HUES64 (cell line): ENCODE measurements around the gene SLC8A1. TPM values are rescaled to one million over a fixed set of nuclear protein-coding genes. Genes with fewer than 3 reads are reported as not detected.
A peak's percentile ranks its signal among the peaks of the same experiment; 100 is the strongest.

Source experiments
- H3K27ac ChIP-seq: 2 replicates; pipeline ENCODE4 v1.7.0; 2013; ENCODE audit warnings: low read depth, low read length, inconsistent platforms
- H3K27me3 ChIP-seq: 2 replicates; pipeline ENCODE4 v1.6.1; 2013; ENCODE audit warnings: mild to moderate bottlenecking, low read length; ENCODE audit not compliant: insufficient read depth
- H3K36me3 ChIP-seq: 2 replicates; pipeline ENCODE4 v1.6.1; 2013; ENCODE audit warnings: mild to moderate bottlenecking, low read length; ENCODE audit not compliant: insufficient read depth
- H3K4me1 ChIP-seq: 2 replicates; pipeline ENCODE4 v1.6.1; 2013; ENCODE audit warnings: mild to moderate bottlenecking, low read length, moderate library complexity; ENCODE audit not compliant: insufficient read depth
- H3K4me3 ChIP-seq: 2 replicates; pipeline ENCODE4 v1.5.1; 2013; ENCODE audit warnings: mild to moderate bottlenecking, low read length, moderate library complexity
- H3K9ac ChIP-seq: 2 replicates; pipeline ENCODE4 v1.6.1; 2013; ENCODE audit warnings: mild to moderate bottlenecking, low read depth, low read length
- H3K9me3 ChIP-seq: 2 replicates; pipeline ENCODE4 v1.6.1; 2013; ENCODE audit warnings: low read depth, low read length; ENCODE audit not compliant: insufficient read depth
- WGBS: fragments of 150-250, 120-280 bp; methylation state at CpG from one replicate; pipeline ENCODE4 v1.1.7; 2013; ENCODE audit warnings: missing lambda C conversion rate; 5-methylcytosine and 5-hydroxymethylcytosine counted together
- polyA plus RNA-seq, 2 experiments: library from polyadenylated mRNA; stranded (reverse); fragments of 50-300 nt; gene quantifications; one replicate each; pipeline ENCODE4 v1.2.3, GENCODE V29; 2013

Gene SLC8A1
- polyA plus RNA-seq (2013, experiment 1 of 2) = 1.1 TPM
- polyA plus RNA-seq (2013, experiment 2 of 2) = 1.3 TPM

DNA sequence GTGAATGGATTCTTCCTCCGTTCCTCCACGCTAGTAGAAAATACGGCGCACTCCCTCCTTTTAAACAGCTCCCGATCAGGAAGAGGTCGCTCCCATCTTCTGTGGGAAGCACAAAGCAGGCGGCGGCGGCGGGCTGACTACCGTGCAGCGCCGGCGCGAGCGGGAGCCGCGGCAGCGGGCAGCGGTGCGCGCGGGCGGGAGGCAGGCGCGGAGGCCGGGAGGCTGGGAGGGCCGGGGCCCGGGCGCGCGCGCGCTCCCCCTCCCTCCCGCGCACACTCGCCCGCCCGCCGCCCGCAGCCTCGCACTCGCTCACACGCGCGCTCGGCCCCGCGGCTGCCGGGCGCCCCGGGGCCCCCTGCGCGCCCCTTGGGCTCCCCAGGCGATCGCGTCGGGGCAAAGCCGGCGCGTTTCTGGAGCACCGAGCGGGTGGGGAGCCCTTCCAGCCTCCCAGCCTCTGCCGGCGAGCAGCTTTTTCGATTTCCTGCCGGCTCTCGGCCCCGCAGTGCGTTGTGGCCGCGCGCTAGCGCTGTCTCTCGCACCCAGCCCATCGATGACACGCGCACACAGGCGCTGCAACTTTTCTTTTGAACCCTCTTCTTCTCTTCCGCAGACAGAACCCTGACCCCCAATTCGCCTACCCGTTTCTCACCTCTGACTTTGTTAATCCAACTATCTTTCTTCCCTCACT is at the start of gene SLC8A1:
SLC8A1 (minus strand) TSS at position 173 of the 688 bp plus-strand sequence.
- Histone ChIP-seq H3K27ac (no peak within 1 kb of the TSS), H3K36me3 (no peaks in the 10 kb centered on the region), H3K9ac (no peak within 1 kb of the TSS), H3K9me3 (no peaks in the 10 kb centered on the region), H3K4me3 (peak within 1 kb of the TSS; percentile 78), H3K4me1 (peaks cover 8% of the 10 kb centered on the region), H3K27me3 (peaks cover 48% of the 10 kb centered on the region)
- WGBS = under 1% methylated on average over 82 of the region's 82 CpGs

DNA sequence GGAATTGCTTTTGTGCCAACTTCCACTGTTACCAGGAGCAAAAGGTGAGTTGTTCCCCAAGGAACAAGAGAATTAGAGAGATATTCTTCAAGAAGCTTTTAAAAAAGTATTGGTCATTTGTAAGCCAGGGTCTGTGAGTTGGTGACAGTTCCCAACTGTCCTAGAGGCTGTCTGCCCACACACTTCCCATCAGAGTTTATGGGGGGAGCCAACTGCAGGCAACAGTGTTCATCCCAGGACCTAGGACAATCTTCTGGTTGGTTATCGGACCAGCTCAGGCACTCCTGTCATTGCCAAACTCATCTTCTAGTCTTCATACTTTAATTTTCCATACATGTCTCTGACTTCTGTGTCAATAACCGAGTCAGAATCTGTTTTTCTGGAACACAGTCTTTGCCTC is 47.5 kb upstream of the SLC8A1 start:
- 90% methylated on average over 2 of the region's 2 CpGs for WGBS
- Histone ChIP-seq H3K4me1 (no peaks in the 10 kb centered on the region; the same call in 1 of the 2 replicates), H3K27me3 (no peaks in the 10 kb centered on the region), H3K9ac (no peak overlapping the region), H3K36me3 (no peaks in the 10 kb centered on the region), H3K27ac (no peak overlapping the region), H3K4me3 (no peak overlapping the region), H3K9me3 (no peaks in the 10 kb centered on the region)

DNA sequence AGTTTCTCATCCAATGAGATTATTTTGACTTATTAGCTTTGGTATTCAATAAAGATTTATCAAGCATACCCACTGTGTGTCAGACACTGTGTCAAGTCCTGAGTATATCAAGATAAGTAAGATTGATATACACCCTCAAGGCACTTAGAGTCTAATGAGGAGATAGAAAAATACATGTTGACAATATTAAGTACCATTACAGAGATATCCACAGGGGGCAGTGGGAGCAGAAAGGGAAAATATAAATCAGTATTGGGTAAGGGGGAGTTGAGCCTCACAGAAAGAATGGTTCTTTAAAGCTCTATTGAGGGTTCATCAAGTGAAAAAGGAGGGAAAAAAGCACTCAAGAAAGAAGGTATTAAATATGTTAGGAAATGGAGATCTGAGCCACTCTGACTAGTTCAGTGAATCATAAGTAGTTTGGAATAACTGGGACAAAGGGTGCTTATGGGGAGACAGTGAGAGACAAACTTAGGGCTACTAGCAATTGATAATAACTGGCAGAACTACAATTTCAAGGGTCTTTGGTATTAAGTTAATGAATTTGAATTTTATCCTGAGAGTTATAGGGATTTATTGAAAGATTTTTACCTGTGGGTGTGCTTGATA is 45.5 kb upstream of the SLC8A1 start:
- Histone ChIP-seq H3K9me3 (no peaks in the 10 kb centered on the region), H3K9ac (no peak overlapping the region), H3K4me1 (no peaks in the 10 kb centered on the region), H3K36me3 (no peaks in the 10 kb centered on the region), H3K27me3 (no peaks in the 10 kb centered on the region), H3K27ac (no peak overlapping the region), H3K4me3 (no peak overlapping the region)

DNA sequence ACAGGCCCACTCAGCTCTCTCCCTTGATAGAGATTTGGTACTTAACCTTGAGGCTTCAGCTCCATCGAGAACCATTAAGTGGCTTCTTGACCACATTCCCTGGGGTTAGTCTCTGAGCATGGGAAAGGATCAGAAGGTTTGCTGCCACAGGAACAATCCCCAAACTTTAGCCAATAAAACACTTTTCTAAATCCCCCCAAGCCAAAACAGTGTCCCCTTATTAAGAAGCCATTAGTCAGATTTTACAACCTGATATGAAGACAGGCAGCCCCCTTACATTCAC is 37.7 kb upstream of the SLC8A1 start:
- Histone ChIP-seq H3K4me3 (no peak overlapping the region), H3K4me1 (peaks cover 3% of the 10 kb centered on the region; the same call in 1 of the 2 replicates), H3K27me3 (no peaks in the 10 kb centered on the region), H3K9me3 (no peaks in the 10 kb centered on the region), H3K9ac (no peak overlapping the region), H3K36me3 (no peaks in the 10 kb centered on the region), H3K27ac (no peak overlapping the region)
- WGBS = 100% methylated on average over 1 of the region's 1 CpG

DNA sequence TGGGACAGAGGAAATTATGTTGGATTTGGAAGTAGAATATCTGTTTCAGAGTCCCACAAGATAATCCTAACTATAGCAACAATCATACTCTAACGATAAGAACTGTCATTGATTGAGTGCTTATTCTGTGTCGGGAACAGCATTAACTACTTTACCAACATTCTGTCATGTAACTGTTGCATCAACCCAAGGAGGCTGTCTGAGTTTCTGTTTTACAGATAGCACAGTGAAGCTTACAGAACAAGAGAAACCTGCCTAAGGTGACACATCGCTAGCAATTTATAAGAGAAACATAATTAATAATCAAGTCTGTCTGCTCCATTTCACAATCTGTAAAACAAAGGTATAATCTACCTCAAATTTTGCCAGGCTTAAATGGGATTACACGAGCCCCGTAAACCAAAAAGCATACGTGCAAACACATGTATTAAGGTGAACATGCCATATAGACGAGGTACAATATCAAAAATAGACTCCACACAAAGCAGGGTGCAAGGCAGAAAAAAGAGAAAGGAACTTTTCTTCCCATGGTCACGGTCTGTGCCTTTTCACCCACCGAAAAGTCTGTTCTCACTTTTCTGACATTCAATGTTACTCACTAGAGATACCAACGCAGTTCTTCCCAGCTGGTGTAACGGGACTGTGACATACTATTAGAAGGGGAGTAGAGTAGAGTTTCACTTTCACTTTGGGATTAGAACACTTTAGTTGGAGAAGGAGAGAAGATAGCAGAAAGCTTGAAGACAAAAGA is 37.2 kb upstream of the SLC8A1 start:
- Histone ChIP-seq H3K36me3 (no peaks in the 10 kb centered on the region), H3K27ac (no peak overlapping the region), H3K9ac (no peak overlapping the region), H3K9me3 (no peaks in the 10 kb centered on the region), H3K4me1 (peaks cover 3% of the 10 kb centered on the region; the same call in 1 of the 2 replicates), H3K4me3 (no peak overlapping the region), H3K27me3 (no peaks in the 10 kb centered on the region)
- 97% methylated on average over 11 of the region's 11 CpGs for WGBS

DNA sequence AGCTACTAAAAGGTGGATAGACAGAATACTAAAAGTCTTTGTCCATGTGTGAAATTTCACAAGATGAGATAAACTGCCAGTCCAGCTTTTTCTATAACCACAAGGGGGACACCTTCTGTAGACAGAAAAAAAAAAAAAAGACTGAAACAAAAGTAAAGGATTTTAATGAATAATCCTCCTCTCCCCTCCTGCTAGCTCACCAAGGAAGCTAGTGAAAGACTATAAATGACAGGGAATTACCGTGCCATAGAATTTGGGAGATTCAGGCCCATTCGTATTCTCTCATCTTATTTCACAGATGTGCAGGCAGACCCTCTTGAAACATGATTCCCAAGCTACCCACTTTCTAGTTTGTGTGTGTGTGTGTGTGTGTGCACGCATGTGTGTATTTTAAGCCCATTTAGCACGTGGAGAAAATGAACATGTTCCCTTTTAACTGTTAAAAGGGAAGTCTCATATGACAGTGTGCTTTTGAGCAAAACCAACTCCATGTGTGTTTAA is 36.3 kb upstream of the SLC8A1 start:
- 79% methylated on average over 4 of the region's 4 CpGs for WGBS

DNA sequence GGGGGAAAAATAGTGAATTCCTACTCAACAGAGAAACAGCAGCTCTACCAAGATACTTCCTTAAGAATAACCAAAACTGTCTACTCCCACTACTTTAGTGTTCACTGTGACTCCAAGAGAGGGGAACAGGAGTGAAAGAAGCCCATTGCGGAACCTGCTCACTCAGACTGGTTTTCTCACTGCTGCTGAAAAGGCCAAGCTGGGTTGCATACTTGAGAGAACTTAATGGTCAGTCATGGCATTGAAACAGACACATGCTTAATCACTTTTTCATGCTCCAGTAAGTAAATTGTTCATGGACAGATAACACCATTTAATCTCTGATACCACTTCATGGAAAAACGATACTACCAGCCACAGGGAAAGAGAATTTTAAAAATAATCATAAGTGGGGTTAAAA is 35.7 kb upstream of the SLC8A1 start:
- Histone ChIP-seq H3K4me3 (no peak overlapping the region), H3K9me3 (no peaks in the 10 kb centered on the region), H3K4me1 (peaks cover 3% of the 10 kb centered on the region; the same call in 1 of the 2 replicates), H3K27ac (no peak overlapping the region), H3K36me3 (no peaks in the 10 kb centered on the region), H3K27me3 (no peaks in the 10 kb centered on the region), H3K9ac (no peak overlapping the region)
- 98% methylated on average over 2 of the region's 2 CpGs for WGBS

More for the DNA sequence above, 36.3 kb upstream of the SLC8A1 start:
- Histone ChIP-seq H3K4me1 (peaks cover 3% of the 10 kb centered on the region; the same call in 1 of the 2 replicates), H3K27me3 (no peaks in the 10 kb centered on the region), H3K9ac (no peak overlapping the region), H3K27ac (no peak overlapping the region), H3K9me3 (no peaks in the 10 kb centered on the region), H3K36me3 (no peaks in the 10 kb centered on the region), H3K4me3 (no peak overlapping the region)

DNA sequence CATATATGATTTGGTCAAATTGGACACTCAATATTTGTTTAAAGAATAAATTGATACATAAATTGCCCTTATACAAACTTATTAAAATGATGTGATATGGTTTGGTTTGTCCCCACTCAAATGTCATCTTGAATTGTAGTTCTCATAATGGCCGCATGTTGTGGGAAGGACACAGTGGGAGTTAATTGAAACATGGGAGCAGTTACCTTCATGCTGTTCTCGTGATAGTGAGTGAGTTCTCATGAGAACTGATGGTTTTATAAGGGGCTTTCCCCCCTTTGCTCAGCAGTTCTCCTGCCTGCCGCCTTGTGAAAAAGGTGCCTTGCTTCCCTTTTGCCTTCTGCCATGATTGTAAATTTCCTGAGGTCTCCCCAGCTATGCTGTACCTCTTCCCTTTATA is 34.0 kb upstream of the SLC8A1 start:
- WGBS = 90% methylated on average over 3 of the region's 3 CpGs
- no peak overlapping the region for H3K9ac ChIP-seq
- no peaks in the 10 kb centered on the region for H3K27me3 ChIP-seq
- no peaks in the 10 kb centered on the region for H3K9me3 ChIP-seq
- peaks cover 3% of the 10 kb centered on the region; the same call in 1 of the 2 replicates for H3K4me1 ChIP-seq
- H3K36me3 ChIP-seq = no peaks in the 10 kb centered on the region
- no peak overlapping the region for H3K27ac ChIP-seq
- H3K4me3 ChIP-seq = no peak overlapping the region

DNA sequence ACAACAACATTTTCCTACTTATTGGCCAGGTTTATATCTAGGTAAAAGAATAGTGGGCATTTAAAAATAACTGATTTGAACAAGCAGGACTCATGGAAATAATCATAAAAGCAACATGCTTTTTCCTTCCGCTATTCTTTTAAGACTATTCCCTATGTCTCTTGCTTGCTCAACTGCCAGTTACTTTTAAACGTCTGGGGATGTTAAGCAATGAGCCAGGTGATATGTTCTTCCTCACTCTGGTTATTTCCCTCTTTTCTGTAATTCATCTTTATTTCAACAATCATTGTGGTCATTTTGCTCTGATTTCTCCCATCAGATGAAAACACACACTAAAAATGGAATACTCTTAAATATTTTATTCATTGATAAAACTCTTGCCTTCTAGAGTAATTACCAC is 33.4 kb upstream of the SLC8A1 start:
- 98% methylated on average over 2 of the region's 2 CpGs for WGBS
- peaks cover 3% of the 10 kb centered on the region; the same call in 1 of the 2 replicates for H3K4me1 ChIP-seq
- no peaks in the 10 kb centered on the region for H3K36me3 ChIP-seq
- no peaks in the 10 kb centered on the region for H3K27me3 ChIP-seq
- H3K27ac ChIP-seq = no peak overlapping the region
- no peak overlapping the region for H3K4me3 ChIP-seq
- H3K9ac ChIP-seq = no peak overlapping the region
- H3K9me3 ChIP-seq = no peaks in the 10 kb centered on the region

DNA sequence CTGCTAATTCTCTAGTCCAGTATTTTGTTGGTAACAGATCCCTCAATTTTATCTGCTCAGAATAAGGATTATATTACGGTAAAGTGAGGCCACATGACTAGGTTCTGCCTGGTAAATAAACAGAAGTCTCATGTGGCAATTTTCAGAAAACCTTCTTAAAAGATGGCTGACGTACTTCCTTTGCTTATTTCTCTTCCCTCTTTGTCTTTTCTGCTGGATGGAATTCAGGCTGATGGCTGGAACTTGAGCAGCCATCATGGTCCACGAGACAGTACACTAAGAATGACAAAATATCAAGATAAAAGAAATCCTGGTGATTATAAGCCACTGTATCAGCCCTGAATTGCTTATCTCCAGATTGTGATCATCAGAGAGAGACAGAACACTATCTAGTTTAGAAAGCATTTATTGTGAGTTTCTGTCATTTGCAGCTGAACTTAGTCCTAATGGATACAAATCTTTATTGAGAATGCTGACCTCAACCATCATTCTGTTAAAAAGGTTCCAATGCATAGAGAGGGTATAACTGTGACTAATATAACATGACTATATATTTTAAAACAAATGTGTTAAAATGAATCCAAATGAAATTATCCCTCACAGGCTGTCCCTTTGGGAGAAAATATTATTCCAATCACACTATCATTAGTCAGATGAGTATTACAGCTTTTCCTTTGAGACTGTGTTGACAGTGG is 31.8 kb upstream of the SLC8A1 start:
- H3K27me3 ChIP-seq = no peaks in the 10 kb centered on the region
- WGBS = 86% methylated on average over 2 of the region's 3 CpGs
- no peak overlapping the region for H3K9ac ChIP-seq
- no peaks in the 10 kb centered on the region for H3K36me3 ChIP-seq
- no peak overlapping the region for H3K4me3 ChIP-seq
- peaks cover 3% of the 10 kb centered on the region; the same call in 1 of the 2 replicates for H3K4me1 ChIP-seq
- H3K27ac ChIP-seq = no peak overlapping the region
- no peaks in the 10 kb centered on the region for H3K9me3 ChIP-seq

DNA sequence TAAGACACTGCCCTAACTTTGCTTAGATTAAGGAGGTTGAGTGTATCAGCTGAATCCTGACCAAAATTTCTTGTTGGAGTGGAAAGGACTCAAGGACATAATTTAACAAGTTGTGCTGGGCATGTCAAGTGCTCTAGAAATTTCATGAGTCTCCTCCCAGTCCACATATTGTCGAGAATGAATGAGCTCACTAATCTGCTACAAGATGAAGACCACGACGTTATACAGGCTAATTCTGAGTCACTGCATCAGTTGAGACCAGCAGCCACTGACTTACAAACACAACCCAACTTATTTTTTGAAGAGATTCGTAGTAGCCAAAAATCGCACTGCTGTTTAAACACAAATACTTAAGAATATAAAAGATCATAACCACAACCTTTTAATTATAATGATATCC is 28.7 kb upstream of the SLC8A1 start:
- 95% methylated on average over 5 of the region's 5 CpGs for WGBS
- Histone ChIP-seq H3K36me3 (no peaks in the 10 kb centered on the region), H3K4me3 (no peak overlapping the region), H3K9ac (no peak overlapping the region), H3K4me1 (no peaks in the 10 kb centered on the region), H3K27ac (no peak overlapping the region), H3K9me3 (no peaks in the 10 kb centered on the region), H3K27me3 (no peaks in the 10 kb centered on the region)
